Stimulated activated CD4-positive, alpha-beta T cell treated with anti-CD3 and anti-CD28 coated beads, Interleukin-12 subunit alpha, Interleukin-12 subunit beta, amount 100 ng/mL, for 4 hours (primary cell): ENCODE results near the gene TARBP1.

Experiments
- DNase-seq: peaks from one replicate; pipeline ENCODE4 v3.0.0-alpha.2; 2020

Gene TARBP1

DNA sequence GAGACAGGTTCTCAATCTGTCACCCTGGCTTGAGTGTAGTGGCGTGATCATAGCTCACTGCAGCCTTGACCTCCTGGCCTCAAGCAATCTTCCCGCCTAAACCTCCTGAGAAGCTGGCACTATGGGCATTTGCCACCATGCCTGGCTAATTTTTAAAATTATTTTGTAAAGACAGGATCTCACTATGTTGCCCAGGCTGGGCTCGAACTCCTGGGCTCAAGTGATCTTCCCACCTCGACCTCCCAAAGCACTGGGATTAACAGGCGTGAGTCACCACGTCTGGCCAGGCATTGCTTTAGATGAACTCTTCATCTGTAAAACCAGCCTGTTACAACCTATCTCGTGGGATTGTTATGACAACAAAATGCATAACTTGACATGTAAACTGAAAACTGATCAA lies 103.3 kb downstream of the TARBP1 start:
- no peak for DNase-seq

DNA sequence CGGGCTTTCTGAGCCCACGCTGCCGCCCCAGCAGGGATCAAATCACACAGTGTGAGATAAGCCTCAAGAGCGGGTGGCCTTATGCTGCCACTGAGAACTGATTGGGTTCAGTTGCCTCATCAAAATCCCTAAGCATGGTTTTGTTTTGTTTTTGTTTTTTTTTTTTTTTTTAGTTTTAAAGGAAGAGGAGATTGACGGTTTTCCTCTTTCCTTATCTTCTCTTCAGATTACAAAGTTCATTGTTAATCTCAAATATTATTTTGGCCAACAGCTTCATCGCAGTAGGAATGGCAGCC lies 105.1 kb downstream of the TARBP1 start:
- no peak for DNase-seq

DNA sequence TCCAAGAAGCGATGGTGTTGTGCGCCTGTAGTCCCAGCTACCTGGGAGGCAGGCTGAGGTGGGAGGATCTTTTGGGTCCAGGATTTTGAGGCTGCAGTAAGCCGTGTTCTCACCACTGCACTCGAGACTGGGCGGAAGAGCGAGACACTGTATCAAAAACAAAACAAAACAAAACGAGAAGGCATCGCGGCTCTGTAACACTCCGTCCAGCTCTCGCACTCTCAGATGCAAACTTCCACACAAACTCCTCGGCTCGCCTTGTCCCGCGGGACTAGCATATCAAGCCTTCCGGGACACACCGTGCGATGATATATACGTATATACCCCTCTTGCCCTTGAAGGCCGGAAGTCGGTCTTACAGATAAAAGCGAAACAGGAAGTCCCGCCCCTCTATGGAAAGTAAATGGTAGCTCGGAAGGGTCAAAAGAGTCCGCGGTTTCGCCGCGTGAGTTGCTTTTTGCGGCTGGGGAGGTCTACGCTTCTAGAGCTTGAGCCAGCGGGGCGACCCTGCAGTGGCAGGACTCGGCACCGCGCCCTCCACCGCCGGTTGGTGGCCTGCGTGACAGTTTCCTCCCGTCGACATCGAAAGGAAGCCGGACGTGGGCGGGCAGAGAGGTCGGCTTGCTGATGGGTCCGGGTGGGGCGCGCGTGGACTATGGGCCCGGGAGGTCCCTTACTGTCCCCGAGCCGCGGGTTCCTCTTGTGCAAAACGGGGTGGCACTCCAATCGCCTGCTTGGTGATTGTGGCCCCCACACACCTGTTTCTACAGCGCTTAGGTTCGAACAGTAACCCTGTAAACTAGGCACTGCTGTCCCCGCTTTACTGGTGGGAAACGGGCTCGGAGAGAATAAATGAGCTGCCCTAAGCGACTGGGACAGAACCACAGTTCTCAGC lies 105.7 kb downstream of the TARBP1 start, which contains the start of gene COA6:
TSS of gene COA6 (plus strand) at position 393 of the 895 bp plus-strand sequence. CDS start at position 404, 11 bp downstream.
- peak; percentile 89 for DNase-seq

DNA sequence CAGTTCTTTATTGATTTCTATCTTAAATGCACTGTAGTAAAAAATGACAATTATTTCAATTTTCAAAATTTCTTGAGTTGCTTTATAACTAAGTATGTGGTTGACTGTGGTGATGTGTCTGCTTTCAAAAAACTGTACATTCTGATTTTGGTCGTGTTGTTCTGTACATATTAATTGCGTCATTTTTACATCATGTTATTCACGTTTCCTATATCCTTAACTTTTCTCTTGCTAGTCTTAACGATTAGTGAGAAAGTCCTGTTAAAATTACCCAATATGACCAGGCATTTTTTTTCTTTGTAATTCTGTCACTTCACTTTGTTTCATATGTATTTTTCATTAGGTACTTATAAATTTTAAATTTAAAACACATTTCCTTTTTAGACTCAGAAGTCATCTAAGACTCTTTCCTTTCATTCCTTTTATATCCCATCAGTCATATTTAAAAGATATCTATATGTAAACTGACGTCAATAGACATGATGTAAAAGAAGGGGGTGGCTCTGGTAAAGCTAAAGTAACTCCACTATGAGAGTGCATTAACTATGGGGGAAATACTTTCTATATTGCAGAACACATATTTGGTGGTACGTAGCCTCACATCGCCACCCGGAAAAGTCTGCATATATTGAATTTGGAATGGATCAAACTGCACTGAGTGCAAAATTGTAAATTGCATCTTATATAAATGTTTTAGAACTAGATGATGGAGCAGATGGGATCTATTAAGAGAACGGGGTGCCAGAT lies 106.8 kb downstream of the TARBP1 start:
- DNase-seq, result no peak

DNA sequence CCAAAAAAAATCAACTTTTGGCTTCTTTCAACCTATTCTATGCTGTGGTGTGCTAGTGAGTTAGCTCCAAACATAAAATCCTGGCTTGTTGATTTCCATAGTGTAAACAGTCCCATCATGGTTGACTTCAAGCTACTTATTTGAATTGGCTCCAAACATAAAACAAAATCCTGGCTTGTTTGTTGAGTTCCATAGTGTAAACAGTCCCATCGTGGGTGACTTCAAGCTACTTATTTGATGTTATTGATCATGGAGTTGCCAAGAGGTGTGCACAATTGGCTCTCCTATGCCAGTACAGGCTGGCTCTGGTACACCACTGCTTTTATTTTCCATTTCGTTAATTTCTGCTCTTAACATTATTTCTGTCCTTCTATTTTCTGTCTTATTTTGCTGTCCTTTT lies 107.6 kb downstream of the TARBP1 start:
- DNase-seq, result no peak

DNA sequence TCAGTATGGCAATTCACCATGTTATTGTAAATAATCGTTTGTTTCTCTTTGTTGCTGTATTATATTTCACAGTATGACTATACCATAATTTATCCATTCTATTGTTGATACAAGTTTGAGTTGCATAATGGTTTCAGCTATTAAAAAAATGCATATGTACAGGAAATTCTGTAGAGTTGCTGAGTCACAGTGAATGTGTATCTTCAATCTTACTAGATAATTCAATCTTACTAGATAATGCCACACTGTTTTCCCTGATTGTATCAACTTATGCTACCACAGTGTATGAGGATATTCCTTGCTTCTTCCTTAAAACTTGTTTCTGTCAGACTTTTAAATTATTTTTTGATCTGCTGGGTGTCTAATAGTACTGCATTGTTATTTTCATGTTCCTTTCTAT lies 109.2 kb downstream of the TARBP1 start:
- no peak for DNase-seq

DNA sequence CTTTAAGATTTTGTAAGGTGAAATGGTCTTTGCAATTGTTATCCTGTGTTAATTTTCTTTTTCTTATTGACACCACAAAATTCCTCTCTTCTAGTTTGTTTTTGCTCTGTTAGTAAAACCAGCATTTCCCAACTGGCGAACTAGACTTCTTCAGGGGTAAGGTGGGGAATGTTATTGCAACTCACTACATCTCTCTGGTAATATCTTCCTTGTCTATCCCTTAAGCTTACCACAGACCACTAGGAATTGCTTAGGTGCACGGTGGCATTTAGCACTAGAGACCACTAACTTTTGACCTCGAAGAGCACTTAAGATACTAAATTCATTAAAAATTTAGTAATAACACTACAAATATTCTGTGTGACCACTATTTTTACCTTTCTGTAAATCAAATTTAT lies 109.9 kb downstream of the TARBP1 start:
- no peak for DNase-seq

DNA sequence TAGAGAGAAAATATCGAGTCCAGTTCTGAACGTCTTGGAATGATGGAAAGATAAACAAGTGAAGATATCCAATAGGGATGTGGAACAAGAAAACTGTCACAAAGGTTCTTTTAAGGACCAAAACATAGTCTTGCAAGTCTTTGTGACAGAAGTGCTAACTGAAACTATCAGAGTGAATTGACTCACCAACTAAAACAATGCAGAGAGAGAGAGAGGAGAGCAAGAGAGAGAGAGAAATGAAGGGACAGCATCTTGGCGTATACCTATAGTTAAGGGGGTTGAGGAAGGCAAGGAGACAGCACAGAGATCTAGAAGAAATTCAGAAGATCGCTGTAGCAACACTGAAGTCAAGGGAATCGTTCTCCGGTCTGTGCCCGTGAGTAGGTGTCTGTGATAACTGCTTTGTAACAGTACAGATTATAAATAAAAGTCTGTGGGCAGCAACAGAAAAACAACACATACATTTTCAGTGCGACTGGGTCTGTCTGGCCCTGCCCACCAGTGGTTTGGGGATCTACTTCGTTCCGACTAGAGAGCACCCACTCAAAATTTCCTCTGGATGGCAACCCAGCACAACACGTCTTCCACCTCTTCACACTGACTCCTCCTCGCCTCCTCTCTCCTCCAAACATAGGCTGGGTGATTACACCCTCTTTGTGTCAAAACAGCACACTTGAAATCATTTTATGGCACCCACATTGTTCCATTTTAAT lies 110.5 kb downstream of the TARBP1 start:
- DNase-seq, result no peak

DNA sequence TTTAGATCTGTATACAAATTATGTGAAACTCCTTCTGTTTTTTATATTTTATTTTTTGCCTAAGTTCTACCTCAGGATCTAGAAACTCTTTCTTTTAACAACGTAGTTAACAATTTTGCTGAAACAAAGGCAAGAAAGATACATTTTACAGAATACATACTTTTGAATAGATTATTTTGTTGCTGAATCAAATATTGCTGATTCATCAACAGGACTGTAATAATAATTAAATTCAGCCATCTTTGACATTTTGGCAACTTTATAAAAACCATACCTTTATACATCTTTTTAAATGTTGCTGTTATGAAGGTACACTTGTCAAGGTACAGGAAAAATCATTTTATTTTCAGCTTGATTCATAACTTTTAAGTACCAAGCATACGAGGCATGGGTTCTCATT lies 116.4 kb downstream of the TARBP1 start:
- no peak for DNase-seq

DNA sequence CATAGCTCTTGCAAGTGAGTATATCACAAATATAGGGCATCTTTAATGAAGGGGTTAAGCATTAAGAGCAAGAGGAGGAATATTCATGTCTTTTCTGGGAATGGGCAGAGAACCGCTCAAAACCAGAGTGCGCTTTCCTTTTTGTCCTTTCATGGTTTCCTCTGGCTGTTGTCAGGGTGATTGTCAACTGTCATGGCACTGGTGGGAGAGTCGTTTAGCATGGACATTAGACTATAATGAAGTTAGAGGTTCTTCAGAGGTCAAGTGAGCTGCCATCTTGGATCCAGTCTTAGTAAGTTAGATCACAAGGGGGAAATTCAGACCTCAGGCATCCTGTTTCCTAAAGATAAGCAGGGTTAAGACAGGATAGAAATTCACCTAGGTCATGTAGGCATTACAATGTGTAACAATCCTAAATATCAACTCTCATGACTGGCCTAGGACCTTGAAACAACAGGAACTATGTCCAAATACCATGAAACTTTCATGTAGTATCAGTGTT lies 117.8 kb downstream of the TARBP1 start:
- DNase-seq, result no peak

DNA sequence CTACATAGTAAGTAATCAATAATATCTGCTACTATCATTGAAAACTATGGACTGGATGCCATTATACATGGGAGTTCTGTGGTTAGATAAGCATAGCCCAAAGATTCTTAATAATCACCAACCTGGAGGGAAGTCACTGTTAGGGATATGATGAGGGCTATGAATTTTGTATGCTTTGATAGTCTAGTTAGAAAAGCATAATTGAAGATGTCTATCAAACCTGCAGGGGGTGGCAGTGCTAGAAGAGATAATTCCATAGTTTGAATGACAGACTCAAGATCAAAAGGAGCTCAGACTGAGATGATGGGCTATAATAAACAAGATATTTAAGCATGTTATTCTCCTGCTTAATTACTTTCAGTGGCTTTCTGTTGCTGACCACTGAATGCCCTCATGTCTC lies 121.1 kb downstream of the TARBP1 start:
- no peak for DNase-seq

DNA sequence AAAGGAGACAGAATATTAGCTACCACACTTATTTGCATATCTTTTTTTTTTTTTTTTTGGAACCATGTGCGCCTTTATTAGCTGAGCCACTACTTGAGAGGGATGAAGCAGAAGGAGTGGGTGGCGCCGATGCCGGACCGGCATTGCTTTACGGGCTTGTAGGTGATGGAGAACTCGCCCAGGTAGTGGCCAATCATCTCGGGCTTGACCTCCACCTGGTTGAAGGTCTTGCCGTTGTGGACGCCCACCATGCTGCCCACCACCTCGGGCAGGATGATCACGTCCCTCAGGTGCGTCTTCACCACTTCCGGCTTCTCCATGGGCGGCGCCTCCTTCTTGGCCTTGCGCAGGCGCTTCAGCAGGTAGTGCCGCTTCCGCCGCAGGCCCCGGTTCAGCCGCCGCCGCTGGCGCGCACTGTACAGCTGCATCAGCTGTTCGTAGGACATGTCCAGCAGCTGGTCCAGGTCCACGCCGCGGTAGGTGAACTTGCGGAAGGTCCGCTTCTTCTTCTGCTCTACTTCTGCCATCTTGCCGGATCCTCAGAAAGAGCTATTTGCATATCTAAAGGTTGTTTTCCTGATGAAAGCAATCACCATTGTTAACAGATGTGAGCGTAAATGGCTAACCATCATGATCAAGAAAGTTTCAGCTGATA lies 122.2 kb downstream of the TARBP1 start:
- peak; percentile 30 for DNase-seq

DNA sequence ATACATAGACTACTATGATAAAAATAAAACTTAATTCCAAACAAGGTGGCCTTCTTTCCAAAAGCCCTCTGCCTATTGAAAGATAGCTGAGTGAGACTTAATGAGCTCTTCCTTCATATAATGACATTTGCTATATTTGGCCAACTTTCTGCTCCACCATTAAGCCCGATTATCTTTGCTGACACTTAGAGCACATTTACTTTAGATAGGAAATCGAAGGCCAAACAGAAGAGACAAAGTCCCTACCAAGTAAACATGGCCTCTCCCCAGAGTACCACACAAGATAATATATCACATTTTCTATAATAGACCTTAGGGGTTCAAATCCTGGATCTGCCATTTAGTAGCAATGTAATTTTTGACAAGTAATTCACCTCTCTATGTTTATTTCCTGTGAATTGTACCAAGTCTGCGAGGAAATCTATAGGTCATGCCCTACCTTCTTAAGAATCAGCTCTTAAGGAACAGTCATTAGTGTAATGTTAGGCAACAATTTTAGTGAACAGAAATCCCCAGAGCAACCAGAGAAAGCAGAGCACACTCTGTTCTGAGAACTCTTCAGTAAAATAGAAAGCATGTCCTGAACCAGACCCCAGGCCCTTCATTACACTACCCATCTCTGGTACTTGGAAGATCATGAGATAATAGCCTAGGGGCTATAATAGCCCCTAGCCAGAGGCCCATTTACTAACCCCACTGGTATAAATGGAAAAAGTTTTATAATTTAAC lies 123.0 kb downstream of the TARBP1 start:
- no peak for DNase-seq

DNA sequence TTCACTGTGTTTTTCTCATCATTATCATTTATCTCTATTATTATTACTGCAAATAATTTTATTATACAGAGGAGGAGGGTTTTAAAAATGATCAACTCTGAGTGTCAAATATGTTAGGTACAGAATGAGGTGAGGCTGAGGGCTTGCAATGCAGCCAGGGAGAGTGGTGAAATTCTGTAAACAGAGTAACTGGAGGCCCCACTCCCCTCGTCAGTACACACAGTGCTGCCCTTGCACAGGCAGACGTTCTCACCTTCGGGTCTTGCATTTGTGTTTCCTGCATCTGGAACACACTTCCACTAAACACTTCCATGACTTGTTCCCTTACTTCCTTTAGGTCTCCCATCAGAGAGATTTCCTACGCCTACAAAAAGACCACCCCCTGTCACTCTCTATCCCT lies 130.0 kb downstream of the TARBP1 start:
- DNase-seq, result no peak

DNA sequence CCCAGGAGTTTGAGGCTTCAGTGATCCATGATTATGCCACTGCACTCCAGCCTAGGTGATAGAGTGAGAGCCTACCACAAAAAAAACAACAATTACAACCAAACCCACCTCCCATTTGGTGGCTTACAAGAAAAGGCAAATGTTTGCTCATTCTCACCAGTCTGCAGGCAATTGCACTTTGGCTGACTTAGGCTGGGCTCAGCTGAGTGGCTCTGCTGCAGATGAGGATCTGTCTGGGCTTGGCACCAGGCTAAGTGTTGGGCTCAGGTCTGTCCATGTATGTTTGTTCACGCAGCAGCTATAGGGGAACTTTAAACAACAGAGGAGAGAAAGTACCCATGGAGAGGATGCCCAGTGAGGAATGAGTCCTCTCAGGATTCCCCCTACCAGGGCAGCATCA lies 133.7 kb downstream of the TARBP1 start:
- no peak for DNase-seq

DNA sequence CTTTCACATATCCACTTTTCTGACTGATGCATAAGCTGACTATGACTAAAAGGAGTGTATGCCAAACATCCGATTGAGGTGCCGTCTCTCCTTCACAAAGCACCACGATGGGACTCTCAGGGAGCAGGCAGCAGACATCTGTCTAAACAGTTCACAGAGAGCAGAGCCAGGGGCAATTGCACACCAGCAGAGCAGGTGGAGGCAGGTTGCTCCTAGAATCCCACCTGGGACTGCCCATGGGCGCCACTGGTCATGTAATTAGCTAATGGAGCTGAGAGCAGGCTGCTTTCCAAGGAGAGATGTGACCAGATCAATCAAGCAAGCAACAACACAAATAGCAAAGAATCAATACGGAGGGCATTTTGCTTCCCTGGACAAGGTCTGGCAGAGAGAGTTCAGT lies 136.2 kb downstream of the TARBP1 start:
- no peak for DNase-seq
